HCEC 1CT (cell line): ENCODE measurements around the gene ANKRD11.
"Not testable (repeated sequence)": the region's sequence is repeated elsewhere in the genome, so short reads cannot be mapped to it uniquely, and the experiment has no call there.

Source experiments
- DNase-seq: peaks from one replicate; pipeline ENCODE4 v3.0.0-alpha.2; 2017

The ANKRD11 gene

GRCh38 chr16:89401205-89401604 is 89.2 kb downstream of the ANKRD11 start:
- DNase-seq, result no peak

- DNase-seq, result no peak
Measured at GRCh38 chr16:89400740-89401139, 89.6 kb downstream of the ANKRD11 start.

GRCh38 chr16:89398924-89399323 is 91.4 kb downstream of the ANKRD11 start:
- DNase-seq, result no peak

- no peak for DNase-seq
Measured at GRCh38 chr16:89397331-89397861, 93.0 kb downstream of the ANKRD11 start.

GRCh38 chr16:89396156-89396555 is 94.2 kb downstream of the ANKRD11 start:
- DNase-seq, result no peak

- peak; percentile 94 for DNase-seq
Measured at GRCh38 chr16:89395150-89396142, 94.9 kb downstream of the ANKRD11 start.

GRCh38 chr16:89393738-89394406 is 96.5 kb downstream of the ANKRD11 start:
- DNase-seq, result no peak

GRCh38 chr16:89392881-89393737 is 97.3 kb downstream of the ANKRD11 start:
- DNase-seq, result no peak

GRCh38 chr16:89390224-89390583 is 100.2 kb downstream of the ANKRD11 start:
- DNase-seq, result not testable (repeated sequence)

GRCh38 chr16:89389504-89390223 is 100.7 kb downstream of the ANKRD11 start:
- not testable (repeated sequence) for DNase-seq

GRCh38 chr16:89388536-89388935 is 101.8 kb downstream of the ANKRD11 start:
- DNase-seq, result no peak

- DNase-seq, result no peak
Measured at GRCh38 chr16:89386306-89387185, 103.8 kb downstream of the ANKRD11 start.

GRCh38 chr16:89385712-89386111 is 104.6 kb downstream of the ANKRD11 start:
- DNase-seq, result no peak

GRCh38 chr16:89384282-89384681 is 106.1 kb downstream of the ANKRD11 start:
- no peak for DNase-seq

- DNase-seq, result no peak
Measured at GRCh38 chr16:89383095-89384003, 107.0 kb downstream of the ANKRD11 start.

- DNase-seq, result not testable (repeated sequence)
Measured at GRCh38 chr16:89382555-89382954, 107.8 kb downstream of the ANKRD11 start.

GRCh38 chr16:89381788-89382187 is 108.6 kb downstream of the ANKRD11 start:
- no peak for DNase-seq

- DNase-seq, result no peak
Measured at GRCh38 chr16:89380681-89381080, 109.7 kb downstream of the ANKRD11 start.

- DNase-seq, result no peak
Measured at GRCh38 chr16:89378947-89379771, 111.2 kb downstream of the ANKRD11 start.
